K562 (cell line): ENCODE data around the gene ANO1. TPM values are rescaled to one million over a fixed set of nuclear protein-coding genes. Genes with fewer than 3 reads are reported as not detected.

Source experiments
- ATAC-seq: fragments of 200-7000 bp; cut with Tn5 transposase; 3 replicates; pipeline ENCODE4 v1.9.1; 2020; ENCODE audit warnings: moderate library complexity
- BruUV-seq: library from RNA; stranded (reverse); fragments of 400-500 nt; replicated peaks from 2 replicates; lab custom pipeline; 2021; lab: Mats Ljungman, UMichigan
- CTCF ChIA-PET: fragments of 300-600 bp; formaldehyde crosslinking; extraction: SDS; loops from one replicate; lab custom pipeline; 2021; ENCODE audit warnings: low intra/inter-chr PET ratio; lab: Yijun Ruan, JAX
- POLR2A ChIA-PET: fragments of 300-600, 350-650 bp; sonication (Branson Sonifier 250); formaldehyde crosslinking; extraction: SDS; loops from one replicate; lab custom pipeline; 2021; ENCODE audit warnings: antibody characterized with exemption, inconsistent platforms; lab: Yijun Ruan, JAX
- DNase-seq, 4 experiments: peaks; one replicate each; pipeline versions ENCODE4 v3.0.0 to v3.0.0-alpha.2; 2011 to 2018; ENCODE audit warnings: low spot score in 3 of 4, mixed read lengths in 3 of 4; ENCODE audit errors: extremely low read depth in 1 of 4
- FAIRE-seq: peaks from 2 replicates; lab custom pipeline; 2011; peaks lifted over from hg19 to GRCh38; lab: Jason Lieb, UNC
- H2AFZ ChIP-seq: 2 replicates; pipeline ENCODE4 v1.6.0; 2011; ENCODE audit warnings: low read depth, low read length, control low read depth, inconsistent platforms
- H3K27ac ChIP-seq: fragments of 200-600 bp; 3 replicates; pipeline ENCODE4 v1.8.0; 2011; ENCODE audit warnings: low read depth, mild to moderate bottlenecking, control low read depth, inconsistent platforms, low read length, moderate library complexity, mixed read lengths; ENCODE audit errors: extremely low read depth
- H3K27me3 ChIP-seq, 2 experiments: fragments of 300-600 bp in 1 of 2; 2 replicates in 1 of 2; 3 replicates in 1 of 2; pipeline versions ENCODE4 v1.6.0 to v1.8.0; 2011; ENCODE audit warnings: inconsistent platforms in 2 of 2, low read length in 2 of 2, mild to moderate bottlenecking in 1 of 2, mixed read lengths in 1 of 2, moderate library complexity in 1 of 2; ENCODE audit not compliant: control insufficient read depth in 2 of 2, insufficient read depth in 2 of 2
- H3K36me3 ChIP-seq: fragments of 300-600 bp; 3 replicates; pipeline ENCODE4 v1.8.0; 2011; ENCODE audit warnings: mild to moderate bottlenecking, low read length, inconsistent platforms; ENCODE audit not compliant: control insufficient read depth, insufficient read depth
- H3K4me1 ChIP-seq, 2 experiments: fragments of 200-600 bp in 1 of 2; replicated peaks in 1 of 2; 2 replicates in 1 of 2; 3 replicates in 1 of 2; pipeline versions ENCODE4 v1.5.1 to v1.8.0; 2011; ENCODE audit warnings: inconsistent platforms in 2 of 2, low read length in 2 of 2, mild to moderate bottlenecking in 1 of 2, mixed read lengths in 1 of 2, moderate library complexity in 1 of 2; ENCODE audit not compliant: control insufficient read depth in 2 of 2, insufficient read depth in 2 of 2
- H3K4me2 ChIP-seq: 2 replicates; pipeline ENCODE4 v1.6.1; 2011; ENCODE audit warnings: low read length, control low read depth, inconsistent platforms, mixed read lengths; ENCODE audit not compliant: insufficient read depth
- H3K4me3 ChIP-seq: fragments of 200-600 bp; sonication (generic), shearing (Covaris generic); 2 replicates; pipeline ENCODE4 v1.5.1; 2016; ENCODE audit warnings: control low read depth, inconsistent platforms
- H3K79me2 ChIP-seq: fragments of 200-600 bp; 3 replicates; pipeline ENCODE4 v1.8.0; 2011; ENCODE audit warnings: low read length, inconsistent platforms; ENCODE audit not compliant: control insufficient read depth, insufficient read depth
- H3K9ac ChIP-seq, 2 experiments: 2 replicates each; pipeline versions ENCODE4 v1.6.0 to v1.6.1; 2011; ENCODE audit warnings: low read depth in 2 of 2, low read length in 2 of 2, control low read depth in 1 of 2, inconsistent platforms in 1 of 2, mild to moderate bottlenecking in 1 of 2, mixed read lengths in 1 of 2; ENCODE audit not compliant: insufficient read depth in 1 of 2
- H3K9me1 ChIP-seq: one replicate; pipeline ENCODE4 v1.6.0; 2011; ENCODE audit warnings: inconsistent platforms, mild to moderate bottlenecking, low read length, moderate library complexity; ENCODE audit not compliant: control insufficient read depth, insufficient read depth
- H3K9me3 ChIP-seq: replicated peaks from 2 replicates; pipeline ENCODE4 v1.5.1; 2011; ENCODE audit warnings: low read depth, low read length, inconsistent platforms; ENCODE audit not compliant: control insufficient read depth, insufficient read depth
- H4K20me1 ChIP-seq: replicated peaks from 2 replicates; pipeline ENCODE4 v1.6.1; 2011; ENCODE audit warnings: low read length, inconsistent platforms, mixed read lengths; ENCODE audit not compliant: control insufficient read depth, insufficient read depth
- CBX1 ChIP-seq: sonication (generic); IDR thresholded peaks from 2 replicates; pipeline ENCODE4 v1.6.1; 2016; ENCODE audit warnings: antibody characterized with exemption, low read depth, mild to moderate bottlenecking
- CBX8 ChIP-seq: fragments of 200-600 bp; sonication (generic); IDR thresholded peaks from 2 replicates; pipeline ENCODE4 v1.6.1; 2012; ENCODE audit warnings: borderline replicate concordance, mixed run types, low read depth, mild to moderate bottlenecking, moderate library complexity, mixed read lengths, low read length, control low read depth, inconsistent platforms; ENCODE audit not compliant: poor library complexity, severe bottlenecking; ENCODE audit errors: extremely low read depth
- EP400 ChIP-seq: fragments of 450-650 bp; IDR thresholded peaks from 2 replicates; pipeline ENCODE4 v1.6.1; 2017; ENCODE audit warnings: antibody characterized with exemption, mild to moderate bottlenecking, moderate library complexity
- FOXK2 ChIP-seq, 2 experiments: fragments of 450-650 bp; IDR thresholded peaks in 1 of 2; conservative IDR thresholded peaks in 1 of 2; 2 replicates each; pipeline ENCODE4 v1.6.1; 2016; ENCODE audit warnings: low read depth in 2 of 2, mild to moderate bottlenecking in 1 of 2
- HIVEP1 ChIP-seq: fragments of 250-450 bp; sonication (Bioruptor Pico); IDR thresholded peaks from 2 replicates; pipeline ENCODE4 v1.4.0; 2020; ENCODE audit warnings: mild to moderate bottlenecking
- ILK ChIP-seq: fragments of 450-650 bp; IDR thresholded peaks from 2 replicates; pipeline ENCODE4 v1.6.1; 2016; ENCODE audit warnings: missing genetic modification characterization, low read depth, mild to moderate bottlenecking, missing compliant biosample characterization, moderate library complexity, borderline replicate concordance
- IRF2 ChIP-seq: sonication (generic); formaldehyde crosslinking; IDR thresholded peaks from 2 replicates; pipeline ENCODE4 v1.8.1; 2022; ENCODE audit warnings: mild to moderate bottlenecking, missing genetic modification reagents
- JUN ChIP-seq, 2 experiments: sonication (generic) in 1 of 2; formaldehyde crosslinking in 1 of 2; IDR thresholded peaks; 2 replicates each; pipeline versions ENCODE4 v1.6.1 to v1.8.0; 2012 to 2022; ENCODE audit warnings: borderline replicate concordance in 2 of 2, mild to moderate bottlenecking in 2 of 2, improper control_type of control experiment in 1 of 2, low read depth in 1 of 2, low read length in 1 of 2, missing genetic modification reagents in 1 of 2
- MTA3 ChIP-seq: fragments of 450-650 bp; formaldehyde crosslinking; IDR thresholded peaks from 2 replicates; pipeline ENCODE4 v1.6.1; 2017; ENCODE audit warnings: mild to moderate bottlenecking, borderline replicate concordance
- MYBL2 ChIP-seq, 2 experiments: fragments of 450-650 bp in 1 of 2; sonication (generic) in 1 of 2; formaldehyde crosslinking in 1 of 2; IDR thresholded peaks; 2 replicates each; pipeline versions ENCODE4 v1.6.1 to v1.8.1; 2017 to 2022; ENCODE audit warnings: borderline replicate concordance in 1 of 2, inconsistent platforms in 1 of 2, low read depth in 1 of 2, mild to moderate bottlenecking in 1 of 2, missing genetic modification reagents in 1 of 2, moderate library complexity in 1 of 2
- POU5F1 ChIP-seq: fragments of 150-350 bp; IDR thresholded peaks from 2 replicates; pipeline ENCODE4 v1.6.1; 2014; ENCODE audit warnings: borderline replicate concordance, low read length, low read depth, mild to moderate bottlenecking; ENCODE audit not compliant: partially characterized antibody
- ZBTB7A ChIP-seq: IDR thresholded peaks from 2 replicates; pipeline ENCODE4 v1.6.1; 2011; ENCODE audit warnings: low read depth, mild to moderate bottlenecking, low read length, moderate library complexity, borderline replicate concordance; ENCODE audit not compliant: control insufficient read depth
- ZNF584 ChIP-seq: fragments of 200-800 bp; sonication (Bioruptor generic); IDR thresholded peaks from 2 replicates; pipeline ENCODE4 v1.6.1; 2016; ENCODE audit warnings: low read depth, mild to moderate bottlenecking, missing genetic modification characterization, missing compliant biosample characterization
- WGBS: fragments of 100-300 bp; shearing (Covaris generic); methylation state at CpG from one replicate; pipeline ENCODE4 v1.1.6; 2016; ENCODE audit warnings: low coverage, mixed read lengths; ENCODE audit not compliant: insufficient coverage; ENCODE audit errors: missing lambda C conversion rate; 5-methylcytosine and 5-hydroxymethylcytosine counted together
- in situ Hi-C: fragments of 300-500 bp; cut with MboI; formaldehyde crosslinking; loops from 4 replicates; pipeline ENCODE4 v1.15.0; 2018; ENCODE audit warnings: inconsistent platforms, mixed read lengths
- intact Hi-C: fragments of 100-400 bp; cut with micrococcal nuclease; formaldehyde crosslinking; loops from 2 replicates; pipeline ENCODE4 v1.14.2; 2022
- polyA plus RNA-seq, 8 experiments: library from polyadenylated mRNA; depleted of rRNA in 4 of 8; stranded (reverse) in 5 of 8; unstranded in 3 of 8; fragments of >200 nt; fragmentation: Nextera tagmentation in 2 of 8; fragmentation: Illumina TruSeq in 1 of 8; extraction: Ambion mirVana in 2 of 8; extraction: Trizol in 1 of 8; gene quantifications; 2 replicates each; pipeline versions ENCODE4 v1.2.1 to v1.2.3, GENCODE V29; 2011 to 2014; ENCODE audit warnings: inconsistent platforms in 1 of 8, missing spikeins in 1 of 8
- total RNA-seq, 7 experiments: library from RNA; depleted of rRNA in 6 of 7; stranded (reverse); fragments of >200 nt in 6 of 7; fragmentation: Illumina TruSeq in 2 of 7; extraction: Trizol in 2 of 7; gene quantifications; 2 replicates each; pipeline versions ENCODE4 v1.2.1 to v1.2.3, GENCODE V29; 2011 to 2021; ENCODE audit warnings: low replicate concordance in 1 of 7
- TF ChIP-seq, protein P1 (sequence below), 2 experiments: fragments of 200-800 bp in 1 of 2; sonication (Bioruptor generic) in 1 of 2; sonication (generic) in 1 of 2; formaldehyde crosslinking in 1 of 2; IDR thresholded peaks in 1 of 2; conservative IDR thresholded peaks in 1 of 2; 2 replicates each; pipeline versions ENCODE4 v1.5.0 to v1.6.1; 2016 to 2020; ENCODE audit warnings: missing compliant biosample characterization in 1 of 2, missing genetic modification characterization in 1 of 2, missing genetic modification reagents in 1 of 2
- TF ChIP-seq, protein P2 (sequence below): fragments of 250-450 bp; sonication (Bioruptor Pico); IDR thresholded peaks from 2 replicates; pipeline ENCODE4 v1.5.0; 2021; ENCODE audit warnings: mild to moderate bottlenecking, borderline replicate concordance

The ANO1 gene
- total and polyA plus RNA-seq, 9 of the 15 experiments (the other 6 are each of a cell fraction or from before 2014, with no cell fraction given), result not detected

DNA sequence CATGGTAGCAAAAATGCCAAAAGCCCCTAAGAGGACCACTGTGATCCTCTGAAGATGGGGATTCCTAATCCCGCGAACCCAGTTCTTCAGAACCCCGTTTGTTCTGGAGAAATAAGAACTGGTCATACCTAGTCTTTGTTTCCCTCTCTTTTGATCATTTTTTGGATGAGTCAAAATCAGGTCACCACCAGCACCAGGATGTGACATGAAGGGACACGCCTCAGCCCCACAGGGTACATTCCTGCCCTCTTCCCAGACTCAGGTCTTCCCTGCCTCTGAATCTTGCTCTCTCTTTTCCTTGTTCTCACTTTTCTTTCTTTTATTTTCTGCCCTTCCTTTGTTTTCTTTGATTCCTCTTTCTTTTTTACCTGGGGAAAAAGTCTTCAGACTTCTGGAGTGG is 14.6 kb upstream of the ANO1 start:
- DNase-seq, result no peak
- BruUV-seq, result no TSS peak
- no peaks in the 10 kb centered on the region for H4K20me1 ChIP-seq
- in situ Hi-C loops, result no loop called here
- H3K27me3 ChIP-seq, result peaks cover 19 to 66% of the 10 kb centered on the region in 2 experiments
- intact Hi-C loops, result no loop called here
- H3K79me2 ChIP-seq, result no peaks in the 10 kb centered on the region
- no peak overlapping the region for H3K27ac ChIP-seq
- no peak overlapping the region for H3K4me3 ChIP-seq
- no peaks in the 10 kb centered on the region for H3K36me3 ChIP-seq
- H3K9me3 ChIP-seq, result no peaks in the 10 kb centered on the region
- no peak overlapping the region for H2AFZ ChIP-seq
- H3K4me1 ChIP-seq, result no peaks in the 10 kb centered on the region; a peak in 1 of 5 replicates
- peaks cover 5% of the 10 kb centered on the region for H3K9me1 ChIP-seq
- no peak overlapping the region for H3K4me2 ChIP-seq
- FAIRE-seq, result no peak
- POLR2A ChIA-PET, result no interaction called here
- CTCF ChIA-PET, result no interaction called here
- ATAC-seq, result no peak
- H3K9ac ChIP-seq, result no peak overlapping the region
- 0% methylated on average over 4 of the region's 4 CpGs for WGBS
- TF ChIP-seq FOXK2 (conservative IDR thresholded peaks at IDR 0.05 in 1 of 2, IDR thresholded peaks at IDR 0.05 in 1 of 2; ENCODE audit: low read depth in 2 of 2), result no peak
- TF ChIP-seq ILK (tag), result no peak
- TF ChIP-seq CBX1, result no peak
- no peak for TF ChIP-seq MTA3
- no peak for TF ChIP-seq MYBL2 (IDR thresholded peaks at IDR 0.05; ENCODE audit: low read depth)
- TF ChIP-seq MYBL2 (CRISPR knock-in tag; IDR thresholded peaks at IDR 0.05; ENCODE audit: borderline replicate concordance), result no peak
- TF ChIP-seq JUN (IDR thresholded peaks at IDR 0.05; ENCODE audit: borderline replicate concordance, low read depth, low read length), result no peak
- TF ChIP-seq JUN (CRISPR knock-in tag; IDR thresholded peaks at IDR 0.05; ENCODE audit: borderline replicate concordance), result no peak
- TF ChIP-seq IRF2 (CRISPR knock-in tag), result no peak
- TF ChIP-seq EP400, result no peak
- TF ChIP-seq, protein P1, sequence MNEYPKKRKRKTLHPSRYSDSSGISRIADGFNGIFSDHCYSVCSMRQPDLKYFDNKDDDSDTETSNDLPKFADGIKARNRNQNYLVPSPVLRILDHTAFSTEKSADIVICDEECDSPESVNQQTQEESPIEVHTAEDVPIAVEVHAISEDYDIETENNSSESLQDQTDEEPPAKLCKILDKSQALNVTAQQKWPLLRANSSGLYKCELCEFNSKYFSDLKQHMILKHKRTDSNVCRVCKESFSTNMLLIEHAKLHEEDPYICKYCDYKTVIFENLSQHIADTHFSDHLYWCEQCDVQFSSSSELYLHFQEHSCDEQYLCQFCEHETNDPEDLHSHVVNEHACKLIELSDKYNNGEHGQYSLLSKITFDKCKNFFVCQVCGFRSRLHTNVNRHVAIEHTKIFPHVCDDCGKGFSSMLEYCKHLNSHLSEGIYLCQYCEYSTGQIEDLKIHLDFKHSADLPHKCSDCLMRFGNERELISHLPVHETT (CRISPR knock-in tag; conservative IDR thresholded peaks at IDR 0.05 in 1 of 2, IDR thresholded peaks at IDR 0.05 in 1 of 2), result no peak
- TF ChIP-seq ZBTB7A, result no peak
- TF ChIP-seq ZNF584 (CRISPR knock-in tag), result no peak
- no peak for TF ChIP-seq POU5F1
- TF ChIP-seq CBX8, result no peak
- no peak for TF ChIP-seq HIVEP1 (CRISPR knock-in tag)
- TF ChIP-seq, protein P2, sequence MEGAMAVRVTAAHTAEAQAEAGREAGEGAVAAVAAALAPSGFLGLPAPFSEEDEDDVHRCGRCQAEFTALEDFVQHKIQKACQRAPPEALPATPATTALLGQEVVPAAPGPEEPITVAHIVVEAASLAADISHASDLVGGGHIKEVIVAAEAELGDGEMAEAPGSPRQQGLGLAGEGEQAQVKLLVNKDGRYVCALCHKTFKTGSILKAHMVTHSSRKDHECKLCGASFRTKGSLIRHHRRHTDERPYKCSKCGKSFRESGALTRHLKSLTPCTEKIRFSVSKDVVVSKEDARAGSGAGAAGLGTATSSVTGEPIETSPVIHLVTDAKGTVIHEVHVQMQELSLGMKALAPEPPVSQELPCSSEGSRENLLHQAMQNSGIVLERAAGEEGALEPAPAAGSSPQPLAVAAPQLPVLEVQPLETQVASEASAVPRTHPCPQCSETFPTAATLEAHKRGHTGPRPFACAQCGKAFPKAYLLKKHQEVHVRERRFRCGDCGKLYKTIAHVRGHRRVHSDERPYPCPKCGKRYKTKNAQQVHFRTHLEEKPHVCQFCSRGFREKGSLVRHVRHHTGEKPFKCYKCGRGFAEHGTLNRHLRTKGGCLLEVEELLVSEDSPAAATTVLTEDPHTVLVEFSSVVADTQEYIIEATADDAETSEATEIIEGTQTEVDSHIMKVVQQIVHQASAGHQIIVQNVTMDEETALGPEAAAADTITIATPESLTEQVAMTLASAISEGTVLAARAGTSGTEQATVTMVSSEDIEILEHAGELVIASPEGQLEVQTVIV (CRISPR knock-in tag), result no peak
